ENCODE measurements around the gene FAM50A. TPM values are rescaled to one million over a fixed set of nuclear protein-coding genes. Genes with fewer than 3 reads are reported as not detected.

Gene FAM50A
- total RNA-seq, 2 donors from 2014 or later, result 24.3 to 41.7 TPM

GRCh38 chrX:154460326-154460725 is 16.4 kb downstream of the FAM50A start:
- peaks cover 8% of the 10 kb centered on the region for H3K36me3 ChIP-seq
- H3K4me1 ChIP-seq, result peaks cover 0 to 5% of the 10 kb centered on the region in 2 donors
- H3K27ac ChIP-seq, result peak overlapping the region in 1 of 2 donors; percentile 35
- no peak for TF ChIP-seq CTCF (IDR thresholded peaks at IDR 0.05)
- no peak overlapping the region for H3K4me3 ChIP-seq
- no peak for DNase-seq (ENCODE audit: low spot score)
- H3K9me3 ChIP-seq, result no peaks in the 10 kb centered on the region
- H3K27me3 ChIP-seq, result no peaks in the 10 kb centered on the region

GRCh38 chrX:154462396-154462795 is 18.5 kb downstream of the FAM50A start:
- H3K27ac ChIP-seq, result no peak overlapping the region
- TF ChIP-seq CTCF (IDR thresholded peaks at IDR 0.05), result no peak
- H3K9me3 ChIP-seq, result no peaks in the 10 kb centered on the region
- H3K36me3 ChIP-seq, result peaks cover 8% of the 10 kb centered on the region
- H3K4me3 ChIP-seq, result no peak overlapping the region
- H3K27me3 ChIP-seq, result no peaks in the 10 kb centered on the region
- peaks cover 0 to 5% of the 10 kb centered on the region in 2 donors for H3K4me1 ChIP-seq
- DNase-seq (ENCODE audit: low spot score), result no peak

GRCh38 chrX:154463611-154464220 is 19.8 kb downstream of the FAM50A start:
- H3K27me3 ChIP-seq, result no peaks in the 10 kb centered on the region
- H3K4me3 ChIP-seq, result no peak overlapping the region
- H3K9me3 ChIP-seq, result no peaks in the 10 kb centered on the region
- DNase-seq (ENCODE audit: low spot score), result no peak
- no peak overlapping the region for H3K27ac ChIP-seq
- H3K36me3 ChIP-seq, result peaks cover 8% of the 10 kb centered on the region
- peaks cover 0 to 5% of the 10 kb centered on the region in 2 donors for H3K4me1 ChIP-seq
- TF ChIP-seq CTCF (IDR thresholded peaks at IDR 0.05), result no peak

- Histone ChIP-seq H3K4me3 (no peak overlapping the region), H3K36me3 (peaks cover 16% of the 10 kb centered on the region), H3K4me1 (no peaks in the 10 kb centered on the region), H3K27ac (no peak overlapping the region), H3K27me3 (no peaks in the 10 kb centered on the region), H3K9me3 (no peaks in the 10 kb centered on the region)
- DNase-seq (ENCODE audit: low spot score), result no peak
- no peak for TF ChIP-seq CTCF (IDR thresholded peaks at IDR 0.05)
These were observed 20.9 kb downstream of the FAM50A start for GRCh38 chrX:154464806-154465365.

- H3K36me3 ChIP-seq, result peaks cover 23% of the 10 kb centered on the region
These were observed 21.7 kb downstream of the FAM50A start for GRCh38 chrX:154465601-154466000.

More at GRCh38 chrX:154465601-154466000, 21.7 kb downstream of the FAM50A start:
- no peaks in the 10 kb centered on the region for H3K4me1 ChIP-seq
- H3K27me3 ChIP-seq, result no peaks in the 10 kb centered on the region
- DNase-seq (ENCODE audit: low spot score), result no peak
- no peak for TF ChIP-seq CTCF (IDR thresholded peaks at IDR 0.05)
- H3K27ac ChIP-seq, result no peak overlapping the region
- no peak overlapping the region for H3K4me3 ChIP-seq
- H3K9me3 ChIP-seq, result no peaks in the 10 kb centered on the region
